GM19043 (cell line): ENCODE measurements around the gene PHLDB1.
"Not testable (repeated sequence)": the region's sequence is repeated elsewhere in the genome, so short reads cannot be mapped to it uniquely, and the experiment has no call there.

Experiments
- ATAC-seq: cut with Tn5 transposase; IDR thresholded peaks from one replicate; pipeline ENCODE4 v1.9.1; 2021; ENCODE audit warnings: low read depth; ENCODE audit not compliant: unreplicated experiment

Gene PHLDB1

DNA sequence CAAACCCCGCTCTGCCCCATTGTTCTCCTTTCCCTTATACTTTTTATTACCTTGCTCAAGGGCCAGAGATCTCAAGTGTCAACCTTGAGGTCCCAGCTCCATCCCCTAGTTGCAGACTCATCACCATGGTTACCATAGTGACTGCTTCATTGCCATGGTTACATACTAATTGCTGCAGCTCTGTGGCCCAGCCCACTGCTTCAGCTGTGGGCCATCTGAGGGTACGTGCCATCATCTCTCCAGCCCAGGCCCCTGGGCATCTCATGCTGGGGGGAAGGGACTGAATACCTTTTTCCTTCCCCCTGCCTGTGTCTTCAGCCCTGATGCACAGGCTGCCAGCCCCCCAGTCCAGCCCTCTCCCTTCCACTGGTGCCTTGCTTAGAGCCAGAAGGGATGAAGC is 49.8 kb downstream of the PHLDB1 start:
- no peak for ATAC-seq

DNA sequence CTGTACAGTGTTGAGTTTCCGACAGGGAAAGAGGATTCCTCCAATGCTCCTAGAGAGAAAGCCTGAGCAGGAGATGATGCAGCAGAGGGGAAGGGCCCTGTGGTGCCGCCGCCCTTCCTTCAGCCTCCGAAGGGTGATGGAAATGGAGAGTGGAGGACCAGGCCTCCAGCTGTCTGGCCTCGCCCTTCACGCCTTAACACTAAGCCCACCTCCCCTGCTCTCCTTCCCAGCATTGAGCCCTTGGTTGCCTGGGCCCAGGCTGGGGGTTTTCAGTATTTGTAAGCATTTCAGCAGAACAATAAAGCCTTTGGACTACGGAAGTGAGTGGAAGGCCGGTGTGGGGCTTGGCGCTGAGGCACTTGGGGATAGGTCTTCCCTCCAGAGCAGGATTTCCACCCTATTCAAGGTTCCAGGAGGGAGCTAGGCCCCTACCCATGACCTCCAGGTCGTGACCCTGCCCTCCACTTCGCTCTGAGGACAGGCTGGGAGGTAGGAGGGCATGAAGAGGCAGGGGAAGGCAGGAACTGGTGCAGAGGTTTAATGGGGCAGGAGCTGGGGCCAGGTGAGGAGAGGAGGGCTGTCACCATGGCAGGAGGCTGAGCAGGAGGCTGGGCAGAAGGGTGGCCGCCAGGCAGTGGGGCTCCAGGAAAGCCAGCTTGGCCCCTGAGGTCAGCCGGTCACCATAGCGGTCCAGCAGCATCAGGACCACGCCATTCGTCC is 50.5 kb downstream of the PHLDB1 start:
- ATAC-seq, result no peak

DNA sequence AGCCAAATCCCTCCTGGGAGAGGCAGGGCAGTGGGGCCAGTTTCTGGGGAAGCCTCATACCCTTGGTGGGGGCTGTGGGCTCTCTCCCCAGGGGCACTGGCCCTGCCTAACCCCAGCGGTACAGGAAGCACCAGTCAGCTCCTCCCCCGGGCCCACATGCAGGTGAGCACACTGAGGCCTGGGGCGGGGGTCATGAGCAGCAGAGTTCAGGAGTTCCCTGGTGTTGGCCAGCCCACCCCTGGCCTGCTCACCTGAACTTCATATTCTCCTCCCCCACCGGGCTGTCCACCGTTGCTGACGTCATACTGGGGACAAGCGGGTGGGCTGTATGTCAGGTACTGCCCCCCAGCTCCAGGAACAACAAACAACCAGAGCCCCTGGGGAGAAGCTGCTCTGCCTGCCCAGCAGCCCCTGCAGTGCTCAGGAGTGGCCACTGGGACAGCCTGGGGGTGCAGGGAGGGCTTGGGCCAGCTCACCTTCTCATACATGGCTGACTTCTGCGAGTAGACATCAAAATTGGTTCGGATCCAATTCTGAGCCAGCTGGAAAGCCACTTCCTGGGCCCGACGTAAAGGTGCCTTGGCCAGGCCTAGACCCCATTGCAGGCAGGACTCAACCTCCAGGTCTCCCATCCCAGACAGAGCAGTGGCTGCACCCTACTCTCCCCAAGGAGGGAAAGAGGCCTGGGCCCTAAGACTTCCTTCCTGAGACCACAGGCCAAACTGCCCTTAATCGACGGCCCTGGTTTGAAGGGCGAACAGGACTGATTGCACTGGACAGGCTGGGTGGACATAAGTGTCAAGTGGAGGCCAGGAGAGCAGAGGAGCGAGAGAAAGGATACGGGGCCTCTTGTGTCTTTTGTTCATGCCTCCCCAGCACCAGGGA is 51.3 kb downstream of the PHLDB1 start:
- no peak for ATAC-seq

DNA sequence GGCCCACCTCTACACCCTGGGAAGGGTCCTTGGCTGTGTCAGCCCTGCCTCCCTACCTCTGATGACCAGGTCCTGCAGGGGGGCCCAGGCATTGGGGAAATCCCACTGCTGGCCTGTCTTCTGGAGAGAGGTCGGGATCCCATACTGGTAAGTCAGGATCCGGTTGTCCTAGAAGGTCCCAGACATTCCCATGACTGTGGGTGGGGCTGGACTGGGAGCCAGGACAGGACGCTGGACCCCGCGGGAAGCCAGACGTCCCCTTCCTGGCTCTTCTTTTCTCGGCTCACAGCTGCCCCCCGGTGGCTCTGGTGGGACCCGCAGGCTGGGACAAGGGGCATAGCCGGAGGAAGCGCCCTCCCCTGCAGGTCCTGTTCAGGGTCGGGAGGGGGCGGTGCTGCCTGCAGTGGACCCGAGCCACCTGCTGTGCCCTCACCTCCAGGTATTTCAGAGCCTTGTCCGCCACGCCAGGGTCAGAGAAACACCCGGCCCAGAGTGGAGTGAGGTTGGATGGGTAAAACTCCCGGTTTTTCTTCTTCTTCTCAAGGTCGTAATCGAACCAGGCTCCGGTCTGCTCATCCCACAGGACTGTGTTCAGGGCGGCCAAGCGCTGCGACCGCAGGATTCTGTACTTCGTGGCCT is 52.0 kb downstream of the PHLDB1 start:
- no peak for ATAC-seq

- no peak for ATAC-seq
Measured at GRCh38 chr11:118659953-118660680, 52.7 kb downstream of the PHLDB1 start.

GRCh38 chr11:118660681-118661424 is 53.4 kb downstream of the PHLDB1 start:
- no peak for ATAC-seq

- ATAC-seq, result no peak
Measured at GRCh38 chr11:118661425-118662301, 54.2 kb downstream of the PHLDB1 start.

GRCh38 chr11:118662401-118663271 is 55.2 kb downstream of the PHLDB1 start:
- no peak for ATAC-seq

DNA sequence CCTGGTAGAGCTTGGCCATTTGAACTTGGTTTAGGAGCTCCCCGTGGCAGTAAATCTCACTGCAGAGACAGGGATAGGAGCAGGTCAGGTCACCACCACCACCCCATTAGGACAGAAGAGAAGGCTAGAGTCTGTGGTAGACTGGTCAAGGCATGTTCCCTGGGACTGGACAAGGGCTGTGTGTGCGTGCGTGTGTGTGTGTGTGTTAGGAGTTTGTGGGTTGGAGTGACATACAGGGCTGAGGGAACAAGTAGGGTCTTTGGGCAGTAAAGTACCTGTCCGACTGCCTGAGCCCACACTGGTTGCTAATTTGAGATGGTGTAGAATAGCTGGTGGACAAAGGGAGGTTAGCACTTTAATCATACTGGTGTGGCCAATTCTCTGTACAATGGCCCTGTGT is 56.0 kb downstream of the PHLDB1 start:
- no peak for ATAC-seq

- no peak for ATAC-seq
Measured at GRCh38 chr11:118663902-118664301, 56.5 kb downstream of the PHLDB1 start.

DNA sequence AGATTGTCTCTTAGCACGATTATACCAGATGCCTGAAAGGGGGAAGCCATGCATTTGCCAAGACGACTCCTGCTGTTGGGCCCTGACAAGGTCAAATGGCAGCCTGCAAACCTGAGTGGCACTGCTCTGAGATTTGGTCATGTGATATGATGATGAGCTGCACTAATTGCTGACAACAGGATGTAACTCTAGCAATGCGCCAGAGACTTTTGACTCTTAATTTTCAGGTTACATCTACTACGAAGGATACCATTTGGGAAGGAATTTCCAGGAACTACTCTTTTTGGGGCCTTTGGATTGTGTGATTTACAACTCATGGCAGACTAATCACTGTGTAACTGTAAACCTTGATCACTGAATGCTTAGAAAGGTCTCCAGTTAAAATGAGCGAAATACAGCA is 59.0 kb downstream of the PHLDB1 start:
- ATAC-seq, result no peak

DNA sequence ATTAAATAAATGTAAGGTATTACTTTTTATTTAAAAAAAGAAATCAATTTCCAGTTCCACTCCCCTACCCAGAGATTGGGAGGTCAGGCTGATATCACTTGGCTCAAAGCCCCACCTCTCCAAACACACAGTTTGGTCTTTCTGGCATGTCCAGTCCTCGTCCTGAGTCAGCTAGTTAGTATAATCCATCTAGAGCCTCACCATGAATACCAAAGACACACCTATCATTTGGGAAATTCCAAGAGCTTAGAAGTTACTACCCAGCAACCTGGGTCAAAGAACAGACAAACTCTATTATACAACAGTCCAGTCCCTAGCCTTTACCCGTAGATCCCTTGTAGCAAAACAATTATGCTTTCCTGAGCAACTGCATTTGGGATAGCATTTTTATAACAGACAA is 62.6 kb downstream of the PHLDB1 start:
- no peak for ATAC-seq

DNA sequence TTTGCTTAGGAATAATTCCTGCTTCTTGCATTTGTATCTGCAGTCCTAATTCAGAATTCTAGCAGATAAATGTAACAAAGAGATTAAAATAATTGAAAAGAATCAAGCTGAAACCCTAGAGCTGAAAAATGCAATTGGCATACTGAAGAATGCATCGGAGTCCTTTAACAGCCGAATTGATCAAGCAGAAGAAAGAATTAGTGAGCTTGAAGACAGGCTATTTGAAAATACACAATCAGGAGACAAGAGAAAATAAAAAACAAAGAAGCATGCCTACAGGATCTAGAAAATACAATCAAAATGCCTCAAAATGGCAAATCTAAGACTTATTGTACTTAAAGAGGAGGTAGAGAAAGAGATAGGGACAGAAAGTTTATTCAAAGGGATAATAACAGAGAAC is 63.8 kb downstream of the PHLDB1 start:
- no peak for ATAC-seq

DNA sequence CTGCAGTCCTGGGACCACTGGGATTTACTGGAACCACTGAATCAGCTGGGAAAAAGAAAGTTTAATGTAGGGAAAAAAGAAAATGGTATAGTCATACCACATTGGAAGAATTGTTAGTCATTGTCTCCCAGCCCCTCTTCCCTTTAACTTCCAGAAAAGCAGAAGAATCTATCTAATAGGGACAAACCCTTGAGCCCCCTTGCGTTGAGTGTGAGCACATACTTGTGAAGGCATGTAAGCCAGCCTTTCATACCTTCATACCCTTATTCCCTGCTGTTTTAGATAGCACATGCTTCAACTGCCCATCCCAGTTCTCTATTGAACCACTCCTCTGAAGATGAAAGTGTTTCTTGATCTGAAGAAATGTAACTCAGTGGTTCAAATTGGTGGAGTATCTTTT is 65.4 kb downstream of the PHLDB1 start:
- ATAC-seq, result no peak

- no peak for ATAC-seq
Measured at GRCh38 chr11:118673361-118674081, 66.1 kb downstream of the PHLDB1 start.

DNA sequence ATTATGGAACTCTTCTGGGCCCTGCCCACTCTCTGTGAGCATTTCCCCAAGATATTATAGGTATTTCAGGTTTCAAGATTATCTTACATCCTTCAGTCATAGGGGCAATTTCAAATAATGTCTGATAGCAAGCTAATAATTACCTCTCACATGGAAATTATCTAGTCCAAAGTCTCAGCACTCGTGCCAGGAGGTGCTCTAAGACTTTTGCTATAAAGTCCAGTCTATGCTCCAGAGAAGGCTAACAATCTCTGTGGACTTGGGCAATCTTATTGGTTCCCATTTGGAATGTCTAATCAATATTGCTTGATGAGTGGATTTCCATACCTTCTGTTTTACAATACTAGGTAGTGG is 66.6 kb downstream of the PHLDB1 start:
- ATAC-seq, result no peak

GRCh38 chr11:118677977-118678376 is 70.6 kb downstream of the PHLDB1 start:
- no peak for ATAC-seq

DNA sequence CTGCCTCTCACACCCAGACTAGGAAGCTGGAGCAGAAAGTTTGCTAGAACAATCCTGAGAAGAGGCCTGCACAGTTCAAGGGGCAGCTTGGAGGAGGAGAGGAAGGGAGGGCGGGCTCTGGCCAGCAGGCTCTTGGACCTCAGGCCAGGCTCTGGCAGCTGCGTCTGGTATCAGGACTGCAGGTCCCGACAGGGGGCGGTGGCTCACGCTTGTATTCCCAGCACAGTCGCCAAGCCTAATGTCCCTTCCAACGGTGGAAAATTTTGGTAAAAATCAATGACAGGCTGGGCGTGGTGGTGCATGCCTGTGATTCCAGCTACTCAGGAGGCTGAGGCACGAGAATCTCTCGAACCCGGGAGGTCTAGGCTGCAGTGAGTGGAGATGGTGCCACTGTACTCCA is 71.5 kb downstream of the PHLDB1 start:
- ATAC-seq, result not testable (repeated sequence)
